Keratinocyte (primary cell): ENCODE results near the gene NRG2. TPM values are rescaled to one million over a fixed set of nuclear protein-coding genes. Genes with fewer than 3 reads are reported as not detected.

Experiments used
- DNase-seq: peaks from one replicate; pipeline ENCODE4 v3.0.0-alpha.2; 2011; ENCODE audit warnings: low read depth, missing footprints, low spot score
- FAIRE-seq: peaks from 2 replicates; lab custom pipeline; 2011; peaks lifted over from hg19 to GRCh38; lab: Jason Lieb, UNC
- H2AFZ ChIP-seq: 2 replicates; pipeline ENCODE4 v1.6.0; 2012; ENCODE audit warnings: low read length, control low read depth, inconsistent platforms; ENCODE audit not compliant: control insufficient read depth
- H3K27ac ChIP-seq: 2 replicates; pipeline ENCODE4 v1.5.1; 2011; ENCODE audit warnings: low read length; ENCODE audit not compliant: control insufficient read depth, insufficient read depth
- H3K27me3 ChIP-seq: 3 replicates; pipeline ENCODE4 v1.6.0; 2011; ENCODE audit warnings: low read length; ENCODE audit not compliant: control insufficient read depth, insufficient read depth; ENCODE audit errors: extremely low read depth
- H3K36me3 ChIP-seq, 2 experiments: 2 replicates in 1 of 2; 3 replicates in 1 of 2; pipeline ENCODE4 v1.5.1; 2011; ENCODE audit warnings: low read length in 2 of 2, mild to moderate bottlenecking in 1 of 2; ENCODE audit not compliant: control insufficient read depth in 2 of 2, insufficient read depth in 2 of 2; ENCODE audit errors: extremely low read depth in 1 of 2
- H3K4me1 ChIP-seq: 3 replicates; pipeline ENCODE4 v1.5.1; 2011; ENCODE audit warnings: low read length; ENCODE audit not compliant: control insufficient read depth, insufficient read depth; ENCODE audit errors: extremely low read depth
- H3K4me2 ChIP-seq: 3 replicates; pipeline ENCODE4 v1.6.0; 2011; ENCODE audit warnings: low read depth, low read length; ENCODE audit not compliant: control insufficient read depth, insufficient read depth; ENCODE audit errors: extremely low read depth
- H3K4me3 ChIP-seq, 3 experiments: fragments of 200-600 bp in 1 of 3; sonication (generic) in 1 of 3; 2 replicates in 2 of 3; 3 replicates in 1 of 3; pipeline ENCODE4 v1.5.1; 2011 to 2016; ENCODE audit warnings: low read length in 3 of 3, mild to moderate bottlenecking in 3 of 3, control low read depth in 2 of 3, inconsistent platforms in 1 of 3, low read depth in 1 of 3, mixed read lengths in 1 of 3, mixed run types in 1 of 3, moderate library complexity in 1 of 3; ENCODE audit not compliant: control insufficient read depth in 2 of 3, insufficient read depth in 2 of 3; ENCODE audit errors: extremely low read depth in 1 of 3
- H3K79me2 ChIP-seq: 2 replicates; pipeline ENCODE4 v1.6.0; 2012; ENCODE audit warnings: low read length; ENCODE audit not compliant: control insufficient read depth, insufficient read depth
- H3K9ac ChIP-seq: 3 replicates; pipeline ENCODE4 v1.6.0; 2011; ENCODE audit warnings: low read length; ENCODE audit not compliant: control insufficient read depth, insufficient read depth; ENCODE audit errors: extremely low read depth
- H3K9me1 ChIP-seq: 3 replicates; pipeline ENCODE4 v1.6.0; 2011; ENCODE audit warnings: low read length; ENCODE audit not compliant: control insufficient read depth, insufficient read depth; ENCODE audit errors: extremely low read depth
- H3K9me3 ChIP-seq: 2 replicates; pipeline ENCODE4 v1.5.1; 2012; ENCODE audit warnings: low read depth, low read length; ENCODE audit not compliant: control insufficient read depth
- H4K20me1 ChIP-seq: 3 replicates; pipeline ENCODE4 v1.6.0; 2011; ENCODE audit warnings: low read length; ENCODE audit not compliant: control insufficient read depth, insufficient read depth; ENCODE audit errors: extremely low read depth
- EZH2 ChIP-seq: IDR thresholded peaks from one replicate; pipeline ENCODE4 v1.6.1; 2012; ENCODE audit warnings: inconsistent platforms, mild to moderate bottlenecking, low read length, moderate library complexity
- dilution Hi-C: fragments of 300-500 bp; cut with MboI; formaldehyde crosslinking; loops from one replicate; pipeline ENCODE4 v1.7.0; 2020; ENCODE audit warnings: low sequenced_read_pairs; ENCODE audit not compliant: extremely low pct_ligation_motif_present
- polyA plus RNA-seq, 5 experiments: library from polyadenylated mRNA; depleted of rRNA in 3 of 5; stranded (reverse) in 3 of 5; stranded (forward) in 1 of 5; unstranded in 1 of 5; fragments of >200 nt; gene quantifications; 1 replicate in 1 of 5; 2 replicates in 3 of 5; 3 replicates in 1 of 5; pipeline versions ENCODE4 v1.2.1 to v1.2.3, GENCODE V29; 2011 to 2012; ENCODE audit warnings: missing spikeins in 2 of 5, low read depth in 1 of 5, low replicate concordance in 1 of 5
- TF ChIP-seq, protein P1 (sequence below), 3 experiments: IDR thresholded peaks in 1 of 3; conservative IDR thresholded peaks in 1 of 3; optimal IDR thresholded peaks in 1 of 3; 2 replicates in 2 of 3; 3 replicates in 1 of 3; pipeline versions ENCODE3 to v1.5.1; 2011; ENCODE audit warnings: low read length in 3 of 3, mild to moderate bottlenecking in 3 of 3, moderate library complexity in 2 of 3, control low read depth in 1 of 3, inconsistent platforms in 1 of 3; ENCODE audit not compliant: insufficient read depth in 2 of 3; ENCODE audit errors: extremely low read depth in 1 of 3

The NRG2 gene
- polyA plus RNA-seq, 1 donor (not counting 4 experiments of a cell fraction or from before 2014, with no cell fraction given) = 0.13 TPM

DNA sequence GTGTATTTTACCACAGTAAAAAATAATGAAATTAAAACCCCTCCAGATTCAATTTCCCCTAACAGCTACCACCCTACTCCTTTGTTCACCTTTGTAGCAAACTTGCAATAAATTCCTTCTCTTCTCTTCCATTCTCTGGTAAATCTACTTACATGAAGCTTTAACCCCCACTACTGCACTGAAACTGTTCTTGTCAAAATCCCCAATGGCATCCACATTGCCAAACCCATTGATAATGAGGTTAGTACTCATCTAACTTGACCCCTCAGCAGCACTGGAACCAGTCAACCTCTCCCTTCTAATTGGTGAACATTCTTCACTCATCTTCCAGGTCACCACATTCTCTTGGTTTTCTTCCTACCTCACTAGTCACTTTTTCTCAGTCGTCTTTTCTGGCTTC lies 29.6 kb downstream of the NRG2 start:
- H3K27me3 ChIP-seq = peaks cover 8% of the 10 kb centered on the region
- no peaks in the 10 kb centered on the region for H3K36me3 ChIP-seq
- TF ChIP-seq EZH2 = no peak
- TF ChIP-seq, protein P1, sequence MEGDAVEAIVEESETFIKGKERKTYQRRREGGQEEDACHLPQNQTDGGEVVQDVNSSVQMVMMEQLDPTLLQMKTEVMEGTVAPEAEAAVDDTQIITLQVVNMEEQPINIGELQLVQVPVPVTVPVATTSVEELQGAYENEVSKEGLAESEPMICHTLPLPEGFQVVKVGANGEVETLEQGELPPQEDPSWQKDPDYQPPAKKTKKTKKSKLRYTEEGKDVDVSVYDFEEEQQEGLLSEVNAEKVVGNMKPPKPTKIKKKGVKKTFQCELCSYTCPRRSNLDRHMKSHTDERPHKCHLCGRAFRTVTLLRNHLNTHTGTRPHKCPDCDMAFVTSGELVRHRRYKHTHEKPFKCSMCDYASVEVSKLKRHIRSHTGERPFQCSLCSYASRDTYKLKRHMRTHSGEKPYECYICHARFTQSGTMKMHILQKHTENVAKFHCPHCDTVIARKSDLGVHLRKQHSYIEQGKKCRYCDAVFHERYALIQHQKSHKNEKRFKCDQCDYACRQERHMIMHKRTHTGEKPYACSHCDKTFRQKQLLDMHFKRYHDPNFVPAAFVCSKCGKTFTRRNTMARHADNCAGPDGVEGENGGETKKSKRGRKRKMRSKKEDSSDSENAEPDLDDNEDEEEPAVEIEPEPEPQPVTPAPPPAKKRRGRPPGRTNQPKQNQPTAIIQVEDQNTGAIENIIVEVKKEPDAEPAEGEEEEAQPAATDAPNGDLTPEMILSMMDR (optimal IDR thresholded peaks at IDR 0.05 in 1 of 3, IDR thresholded peaks at IDR 0.05 in 1 of 3, conservative IDR thresholded peaks at IDR 0.05 in 1 of 3; ENCODE audit: extremely low read depth in 1 of 3, insufficient read depth in 2 of 3, low read length in 3 of 3) = no peak
- no peaks in the 10 kb centered on the region for H3K9me3 ChIP-seq
- dilution Hi-C loops = no loop called here
- DNase-seq = no peak
- H3K9me1 ChIP-seq = no peaks in the 10 kb centered on the region
- no peak overlapping the region for H2AFZ ChIP-seq
- no peaks in the 10 kb centered on the region for H3K4me1 ChIP-seq
- FAIRE-seq = no peak
- H4K20me1 ChIP-seq = no peaks in the 10 kb centered on the region
- H3K9ac ChIP-seq = no peak overlapping the region
- no peak overlapping the region for H3K4me2 ChIP-seq
- H3K27ac ChIP-seq = no peak overlapping the region
- no peaks in the 10 kb centered on the region for H3K79me2 ChIP-seq
- no peak overlapping the region for H3K4me3 ChIP-seq

DNA sequence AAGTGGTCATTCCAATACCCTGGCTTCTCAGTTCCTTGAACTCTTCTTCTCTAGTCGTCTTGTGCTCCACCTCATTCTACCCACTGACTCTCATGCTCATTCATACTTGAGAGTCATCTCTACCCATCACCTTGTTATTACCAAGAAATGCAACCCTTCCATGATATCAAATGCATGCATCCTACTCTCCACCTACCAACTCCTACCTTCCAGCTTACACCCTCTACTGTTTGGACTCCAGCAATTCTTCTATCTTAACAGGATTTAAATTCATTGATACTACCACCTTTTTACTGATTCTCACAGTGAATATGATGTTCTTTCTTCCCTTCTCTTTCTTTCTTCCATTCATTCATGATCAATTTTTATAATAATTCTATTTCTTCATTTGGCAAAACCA lies 30.7 kb downstream of the NRG2 start:
- Histone ChIP-seq H3K79me2 (no peaks in the 10 kb centered on the region), H3K27ac (no peak overlapping the region), H3K9me1 (no peaks in the 10 kb centered on the region), H3K9ac (no peak overlapping the region), H3K9me3 (no peaks in the 10 kb centered on the region), H3K4me1 (no peaks in the 10 kb centered on the region), H3K36me3 (no peaks in the 10 kb centered on the region), H2AFZ (no peak overlapping the region), H4K20me1 (no peaks in the 10 kb centered on the region), H3K27me3 (peaks cover 7% of the 10 kb centered on the region), H3K4me2 (no peak overlapping the region), H3K4me3 (no peak overlapping the region)
- DNase-seq = no peak
- dilution Hi-C loops = no loop called here
- no peak for FAIRE-seq
- TF ChIP-seq EZH2 = no peak
- TF ChIP-seq, protein P1 (optimal IDR thresholded peaks at IDR 0.05 in 1 of 3, IDR thresholded peaks at IDR 0.05 in 1 of 3, conservative IDR thresholded peaks at IDR 0.05 in 1 of 3; ENCODE audit: extremely low read depth in 1 of 3, insufficient read depth in 2 of 3, low read length in 3 of 3) = no peak
